K562 (cell line): ENCODE data around the gene C2. TPM values are rescaled to one million over a fixed set of nuclear protein-coding genes. Genes with fewer than 3 reads are reported as not detected.

Experiments used
- BMI1 ChIP-seq: fragments of 150-350 bp; IDR thresholded peaks from 2 replicates; pipeline ENCODE4 v1.6.1; 2014; ENCODE audit warnings: low read length
- EZH2 ChIP-seq: IDR thresholded peaks from 2 replicates; pipeline ENCODE4 v1.6.1; 2012; ENCODE audit warnings: low read depth, mild to moderate bottlenecking, inconsistent platforms, low read length, borderline replicate concordance
- FOXP1 ChIP-seq: sonication (generic); formaldehyde crosslinking; IDR thresholded peaks from 2 replicates; pipeline ENCODE4 v1.8.0; 2022; ENCODE audit warnings: mild to moderate bottlenecking, missing genetic modification reagents
- HINFP ChIP-seq: fragments of 450-650 bp; conservative IDR thresholded peaks from 2 replicates; pipeline ENCODE4 v1.6.1; 2016; ENCODE audit warnings: missing genetic modification characterization, low read depth, mild to moderate bottlenecking, control low read depth, missing compliant biosample characterization
- HNRNPH1 ChIP-seq: fragments of 200-400 bp; formaldehyde crosslinking; optimal IDR thresholded peaks from 2 replicates; pipeline ENCODE3; 2017; ENCODE audit warnings: low read depth, mild to moderate bottlenecking, low read length, moderate library complexity
- KAT8 ChIP-seq: fragments of 450-650 bp; IDR thresholded peaks from 2 replicates; pipeline ENCODE4 v1.6.1; 2016; ENCODE audit warnings: low read depth, mild to moderate bottlenecking
- POLR2AphosphoS2 ChIP-seq: IDR thresholded peaks from 2 replicates; pipeline ENCODE4 v1.6.1; 2012; ENCODE audit warnings: low read length, improper control_type of control experiment
- ZNF12 ChIP-seq: sonication (generic); formaldehyde crosslinking; IDR thresholded peaks from 2 replicates; pipeline ENCODE4 v1.4.0; 2020; ENCODE audit warnings: mild to moderate bottlenecking, missing genetic modification reagents
- polyA plus RNA-seq, 8 experiments: library from polyadenylated mRNA; depleted of rRNA in 4 of 8; stranded (reverse) in 5 of 8; unstranded in 3 of 8; fragments of >200 nt; fragmentation: Nextera tagmentation in 2 of 8; fragmentation: Illumina TruSeq in 1 of 8; extraction: Ambion mirVana in 2 of 8; extraction: Trizol in 1 of 8; gene quantifications; 2 replicates each; pipeline versions ENCODE4 v1.2.1 to v1.2.3, GENCODE V29; 2011 to 2014; ENCODE audit warnings: inconsistent platforms in 1 of 8, missing spikeins in 1 of 8
- total RNA-seq, 7 experiments: library from RNA; depleted of rRNA in 6 of 7; stranded (reverse); fragments of >200 nt in 6 of 7; fragmentation: Illumina TruSeq in 2 of 7; extraction: Trizol in 2 of 7; gene quantifications; 2 replicates each; pipeline versions ENCODE4 v1.2.1 to v1.2.3, GENCODE V29; 2011 to 2021; ENCODE audit warnings: low replicate concordance in 1 of 7
- TF ChIP-seq, protein P1 (sequence below), 2 experiments: IDR thresholded peaks; 2 replicates each; pipeline ENCODE4 v1.6.1; 2011; ENCODE audit warnings: borderline replicate concordance in 1 of 2, control low read depth in 1 of 2, low read depth in 1 of 2, low read length in 1 of 2, mild to moderate bottlenecking in 1 of 2, mixed read lengths in 1 of 2, moderate library complexity in 1 of 2; ENCODE audit not compliant: insufficient read depth in 1 of 2, insufficient read length in 1 of 2, poor library complexity in 1 of 2, severe bottlenecking in 1 of 2; ENCODE audit errors: extremely low read depth in 1 of 2

Gene C2
- total and polyA plus RNA-seq, 9 of the 15 experiments (the other 6 are each of a cell fraction or from before 2014, with no cell fraction given) = 0.05 to 1.1 (median 0.39) TPM; not detected in 1

DNA sequence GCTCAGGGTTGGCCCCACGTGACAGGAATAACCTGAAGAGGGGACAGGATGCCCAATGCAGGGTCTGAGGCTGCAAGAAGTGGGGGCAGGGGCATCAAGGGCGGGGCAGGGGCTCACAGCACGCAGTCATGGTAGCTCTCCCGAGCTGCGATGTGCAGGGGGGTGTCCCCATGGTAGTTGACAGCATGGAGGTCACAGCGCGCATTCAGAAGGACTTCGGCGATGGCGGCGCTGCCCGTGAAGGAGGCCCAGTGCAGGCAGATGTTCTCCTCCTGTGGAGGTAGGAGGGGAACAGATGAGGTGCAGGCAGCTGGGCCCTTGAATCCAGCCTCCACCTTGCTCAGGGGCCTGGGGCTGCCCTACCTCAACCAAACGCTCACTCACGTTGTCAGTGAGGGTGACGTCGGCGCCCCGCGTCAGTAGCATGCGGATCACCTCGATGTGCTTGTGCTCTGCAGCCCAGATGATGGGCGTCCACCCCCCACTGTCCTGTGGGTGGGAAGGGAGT lies 42.9 kb upstream of the C2 start (continued):
- TF ChIP-seq KAT8 (no peak), EZH2 (no peak), FOXP1 (no peak), BMI1 (no peak), HNRNPH1 (no peak), HINFP (no peak), ZNF12 (no peak), POLR2AphosphoS2 (no peak)
- TF ChIP-seq, protein P1, sequence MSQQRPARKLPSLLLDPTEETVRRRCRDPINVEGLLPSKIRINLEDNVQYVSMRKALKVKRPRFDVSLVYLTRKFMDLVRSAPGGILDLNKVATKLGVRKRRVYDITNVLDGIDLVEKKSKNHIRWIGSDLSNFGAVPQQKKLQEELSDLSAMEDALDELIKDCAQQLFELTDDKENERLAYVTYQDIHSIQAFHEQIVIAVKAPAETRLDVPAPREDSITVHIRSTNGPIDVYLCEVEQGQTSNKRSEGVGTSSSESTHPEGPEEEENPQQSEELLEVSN (IDR thresholded peaks at IDR 0.05; ENCODE audit: borderline replicate concordance in 1 of 2, extremely low read depth in 1 of 2, insufficient read depth in 1 of 2, insufficient read length in 1 of 2, low read depth in 1 of 2, low read length in 1 of 2, poor library complexity in 1 of 2, severe bottlenecking in 1 of 2) = no peak
